ENCODE measurements around the gene ACMSD. TPM values are rescaled to one million over a fixed set of nuclear protein-coding genes. Genes with fewer than 3 reads are reported as not detected.

Gene ACMSD
- total RNA-seq, 1 donor from 2014 or later, result not detected

DNA sequence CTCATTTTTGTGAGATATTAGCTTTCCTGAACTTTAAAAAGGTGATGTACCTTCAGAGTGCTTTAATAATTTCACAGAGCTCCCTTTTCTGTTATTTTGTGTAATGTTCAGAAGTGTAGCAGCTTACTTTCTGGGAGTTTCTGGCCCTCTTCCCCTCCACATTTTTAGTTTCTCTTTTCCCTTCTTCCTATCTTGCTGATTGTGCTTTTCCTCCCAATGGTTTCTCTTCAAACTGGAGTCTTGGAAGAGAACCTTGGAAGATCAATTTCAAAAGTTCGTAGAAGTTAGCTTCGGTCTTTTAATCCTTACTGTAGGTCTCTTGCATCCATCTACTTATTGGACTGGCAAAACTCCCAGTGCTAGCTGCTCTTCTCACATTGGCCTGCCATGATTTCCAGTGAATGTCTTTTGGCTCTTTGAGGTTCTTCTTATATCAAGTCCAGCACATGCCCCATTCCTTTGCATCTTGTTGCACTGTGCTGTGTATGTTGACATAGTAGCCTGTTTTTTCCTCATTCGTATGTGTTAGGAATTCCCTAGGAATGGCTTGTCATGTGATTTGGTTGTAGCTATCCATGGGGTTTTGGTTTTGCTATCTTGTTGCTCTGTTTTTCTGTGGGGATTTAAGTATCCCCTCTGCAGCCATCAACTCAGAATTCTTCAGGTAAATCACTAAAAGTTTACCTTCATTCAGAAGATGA, 88.0 kb downstream of the ACMSD start:
- intact Hi-C loops (cut with micrococcal nuclease), result no loop called here
- peaks cover 34% of the 10 kb centered on the region for H3K4me1 Mint-ChIP-seq
- H3K27me3 Mint-ChIP-seq, result no peaks in the 10 kb centered on the region
- H3K27ac Mint-ChIP-seq, result peak overlapping the region; percentile 45
- DNase-seq, result no peak
- H3K4me3 Mint-ChIP-seq, result peak overlapping the region; percentile 34
- peaks cover 25% of the 10 kb centered on the region for H3K36me3 Mint-ChIP-seq (ENCODE audit: low read depth)
- H3K9me3 Mint-ChIP-seq, result no peaks in the 10 kb centered on the region

DNA sequence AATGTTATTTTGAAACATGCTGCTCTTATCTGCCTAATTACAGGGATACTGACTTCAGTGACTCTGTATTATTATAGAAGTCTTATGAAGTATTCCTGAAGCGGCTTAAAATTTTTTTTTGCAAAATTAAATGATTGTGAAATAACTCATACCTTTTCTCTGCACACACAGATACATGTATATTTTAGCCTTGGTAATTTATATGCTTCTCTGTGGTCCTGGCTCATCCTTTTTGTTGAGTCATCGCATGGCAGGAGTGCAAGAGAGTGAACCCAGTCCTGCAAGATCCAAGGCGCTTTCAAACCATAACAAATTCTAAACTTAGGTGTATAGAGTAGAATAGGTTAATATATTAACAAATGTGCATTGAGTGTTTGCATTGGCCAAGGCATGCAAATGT, 88.8 kb downstream of the ACMSD start:
- H3K4me3 Mint-ChIP-seq, result no peak overlapping the region
- DNase-seq, result no peak
- intact Hi-C loops (cut with micrococcal nuclease), result no loop called here
- peaks cover 35% of the 10 kb centered on the region for H3K4me1 Mint-ChIP-seq
- H3K27me3 Mint-ChIP-seq, result no peaks in the 10 kb centered on the region
- H3K27ac Mint-ChIP-seq, result no peak overlapping the region
- no peaks in the 10 kb centered on the region for H3K9me3 Mint-ChIP-seq
- peaks cover 25% of the 10 kb centered on the region for H3K36me3 Mint-ChIP-seq (ENCODE audit: low read depth)

DNA sequence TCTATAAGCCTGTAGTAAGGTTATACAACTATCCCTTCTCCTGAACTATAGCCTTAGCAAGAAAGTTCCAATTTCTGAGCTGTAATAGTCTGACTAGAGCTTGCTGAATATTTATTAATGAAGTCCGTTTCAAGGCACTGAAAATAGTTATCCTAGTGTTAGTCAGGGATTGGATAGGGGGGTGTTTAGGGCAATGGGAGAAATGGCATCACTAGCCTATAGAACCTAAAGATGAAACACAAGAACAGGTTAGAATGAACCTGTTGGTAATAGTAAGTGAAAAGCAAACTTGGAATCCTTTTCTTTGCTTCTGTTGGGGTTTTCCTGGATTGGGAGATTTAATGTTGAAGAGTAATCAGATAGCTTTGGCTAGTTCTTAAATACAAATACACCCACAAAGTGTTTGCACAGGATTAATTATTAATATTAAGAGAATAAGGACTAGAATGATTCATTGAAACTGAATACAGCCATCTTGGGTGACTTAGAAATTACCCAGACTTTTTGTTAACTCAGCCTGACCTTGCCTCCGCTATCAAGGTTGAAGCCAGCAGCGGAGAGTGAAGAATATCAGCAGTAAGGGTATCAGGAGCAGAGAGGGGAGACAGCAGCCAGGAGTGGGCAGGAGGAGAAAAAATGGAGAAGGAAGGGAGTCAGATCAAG, 94.6 kb downstream of the ACMSD start:
- no peaks in the 10 kb centered on the region for H3K9me3 Mint-ChIP-seq
- H3K27me3 Mint-ChIP-seq, result no peaks in the 10 kb centered on the region
- peaks cover 33% of the 10 kb centered on the region for H3K36me3 Mint-ChIP-seq (ENCODE audit: low read depth)
- no peak overlapping the region for H3K27ac Mint-ChIP-seq
- DNase-seq, result no peak
- H3K4me3 Mint-ChIP-seq, result no peak overlapping the region
- H3K4me1 Mint-ChIP-seq, result peaks cover 30% of the 10 kb centered on the region
- intact Hi-C loops (cut with micrococcal nuclease), result no loop called here

- Mint-ChIP-seq H3K27me3 (no peaks in the 10 kb centered on the region), H3K36me3 (ENCODE audit: low read depth) (peaks cover 36% of the 10 kb centered on the region), H3K9me3 (no peaks in the 10 kb centered on the region), H3K27ac (no peak overlapping the region), H3K4me1 (peaks cover 33% of the 10 kb centered on the region), H3K4me3 (no peak overlapping the region)
- DNase-seq, result no peak
- intact Hi-C loops (cut with micrococcal nuclease), result no loop called here
Observed at GRCh38 chr2:134933732-134934131, 95.3 kb downstream of the ACMSD start.

DNA sequence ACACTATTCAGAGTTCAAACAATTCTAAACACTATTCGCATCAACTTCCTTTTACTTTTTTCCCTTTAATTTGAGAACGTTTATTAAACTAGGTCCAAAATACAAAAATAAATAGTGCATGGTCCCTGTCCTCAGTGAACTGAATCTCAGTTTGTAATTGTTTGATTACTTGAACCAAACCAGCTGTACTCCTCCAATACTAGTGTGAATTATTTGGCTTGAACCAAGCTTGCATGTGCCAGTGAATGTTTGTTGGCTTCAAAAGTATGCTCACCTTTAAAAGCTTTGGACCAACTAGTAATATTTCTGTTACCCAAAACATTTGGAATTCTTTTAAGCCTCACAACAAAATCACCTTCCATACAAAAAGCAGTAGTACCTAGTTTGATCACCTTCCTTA, 95.7 kb downstream of the ACMSD start:
- DNase-seq, result no peak
- Mint-ChIP-seq H3K27me3 (no peaks in the 10 kb centered on the region), H3K27ac (no peak overlapping the region), H3K4me1 (peaks cover 33% of the 10 kb centered on the region), H3K9me3 (no peaks in the 10 kb centered on the region), H3K4me3 (no peak overlapping the region), H3K36me3 (ENCODE audit: low read depth) (peaks cover 38% of the 10 kb centered on the region)
- intact Hi-C loops (cut with micrococcal nuclease), result no loop called here

DNA sequence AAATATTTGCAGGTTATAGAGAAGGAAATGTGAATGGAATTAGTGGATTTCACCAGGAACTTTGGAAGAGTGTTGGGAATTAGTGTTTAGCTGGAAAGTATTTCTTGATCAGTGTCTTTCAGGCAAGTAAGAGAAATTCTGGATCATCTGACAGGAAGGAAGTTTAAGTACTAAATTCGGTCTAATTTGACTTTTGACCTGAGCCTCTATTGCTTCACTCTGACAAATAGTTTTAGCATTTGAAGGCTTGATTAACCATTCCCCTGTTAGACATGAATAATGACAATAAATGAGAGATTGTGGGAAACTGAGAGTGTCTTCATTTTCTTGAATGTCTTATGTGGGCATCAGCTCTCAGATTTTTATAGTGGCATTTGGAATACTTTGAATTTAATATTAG, 96.2 kb downstream of the ACMSD start:
- no peak overlapping the region for H3K4me3 Mint-ChIP-seq
- no peak for DNase-seq
- H3K36me3 Mint-ChIP-seq (ENCODE audit: low read depth), result peaks cover 41% of the 10 kb centered on the region
- no peaks in the 10 kb centered on the region for H3K9me3 Mint-ChIP-seq
- H3K27me3 Mint-ChIP-seq, result no peaks in the 10 kb centered on the region
- intact Hi-C loops (cut with micrococcal nuclease), result no loop called here
- no peak overlapping the region for H3K27ac Mint-ChIP-seq
- H3K4me1 Mint-ChIP-seq, result peaks cover 33% of the 10 kb centered on the region

- Mint-ChIP-seq H3K27me3 (no peaks in the 10 kb centered on the region), H3K9me3 (no peaks in the 10 kb centered on the region), H3K4me1 (peaks cover 26% of the 10 kb centered on the region), H3K27ac (no peak overlapping the region), H3K4me3 (no peak overlapping the region), H3K36me3 (ENCODE audit: low read depth) (peaks cover 49% of the 10 kb centered on the region)
- intact Hi-C loops (cut with micrococcal nuclease), result no loop called here
- DNase-seq, result no peak
Observed at GRCh38 chr2:134936691-134937090, 98.3 kb downstream of the ACMSD start.

- no peak for DNase-seq
- intact Hi-C loops (cut with micrococcal nuclease), result no loop called here
- peaks cover 58% of the 10 kb centered on the region for H3K36me3 Mint-ChIP-seq (ENCODE audit: low read depth)
- no peak overlapping the region for H3K4me3 Mint-ChIP-seq
- H3K27ac Mint-ChIP-seq, result no peak overlapping the region
- H3K9me3 Mint-ChIP-seq, result no peaks in the 10 kb centered on the region
- peaks cover 7% of the 10 kb centered on the region for H3K4me1 Mint-ChIP-seq
- H3K27me3 Mint-ChIP-seq, result no peaks in the 10 kb centered on the region
Observed at GRCh38 chr2:134943540-134943939, 105.1 kb downstream of the ACMSD start.

- no peak for DNase-seq
- H3K36me3 Mint-ChIP-seq (ENCODE audit: low read depth), result peaks cover 58% of the 10 kb centered on the region
- H3K4me1 Mint-ChIP-seq, result peaks cover 15% of the 10 kb centered on the region
- no peaks in the 10 kb centered on the region for H3K9me3 Mint-ChIP-seq
- H3K27ac Mint-ChIP-seq, result no peak overlapping the region
- no peak overlapping the region for H3K4me3 Mint-ChIP-seq
- H3K27me3 Mint-ChIP-seq, result no peaks in the 10 kb centered on the region
- intact Hi-C loops (cut with micrococcal nuclease), result no loop called here
Observed at GRCh38 chr2:134944975-134945374, 106.6 kb downstream of the ACMSD start.

DNA sequence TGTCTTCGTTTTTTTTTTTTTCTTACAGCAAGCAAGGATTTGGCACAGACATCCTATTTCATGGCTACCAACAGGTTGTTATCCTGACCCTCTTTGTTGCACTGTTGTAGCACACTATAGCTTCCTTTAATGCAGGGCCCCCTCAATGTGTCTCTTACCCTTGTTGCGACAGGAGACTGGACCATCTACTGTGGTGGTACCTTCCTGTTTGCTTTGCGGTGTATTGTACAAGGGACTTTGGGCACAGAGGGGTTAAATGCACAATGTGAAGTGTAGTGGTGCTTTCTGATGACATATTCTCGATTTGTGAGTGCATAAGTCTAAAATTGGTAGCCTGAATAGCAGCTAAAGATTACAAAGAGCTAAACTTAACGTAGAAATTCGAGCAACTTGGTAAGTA, 107.7 kb downstream of the ACMSD start:
- H3K36me3 Mint-ChIP-seq (ENCODE audit: low read depth), result peaks cover 59% of the 10 kb centered on the region
- no peaks in the 10 kb centered on the region for H3K27me3 Mint-ChIP-seq
- no peak for DNase-seq
- H3K4me1 Mint-ChIP-seq, result peaks cover 21% of the 10 kb centered on the region
- H3K27ac Mint-ChIP-seq, result no peak overlapping the region
- no peaks in the 10 kb centered on the region for H3K9me3 Mint-ChIP-seq
- H3K4me3 Mint-ChIP-seq, result no peak overlapping the region
- intact Hi-C loops (cut with micrococcal nuclease), result no loop called here

DNA sequence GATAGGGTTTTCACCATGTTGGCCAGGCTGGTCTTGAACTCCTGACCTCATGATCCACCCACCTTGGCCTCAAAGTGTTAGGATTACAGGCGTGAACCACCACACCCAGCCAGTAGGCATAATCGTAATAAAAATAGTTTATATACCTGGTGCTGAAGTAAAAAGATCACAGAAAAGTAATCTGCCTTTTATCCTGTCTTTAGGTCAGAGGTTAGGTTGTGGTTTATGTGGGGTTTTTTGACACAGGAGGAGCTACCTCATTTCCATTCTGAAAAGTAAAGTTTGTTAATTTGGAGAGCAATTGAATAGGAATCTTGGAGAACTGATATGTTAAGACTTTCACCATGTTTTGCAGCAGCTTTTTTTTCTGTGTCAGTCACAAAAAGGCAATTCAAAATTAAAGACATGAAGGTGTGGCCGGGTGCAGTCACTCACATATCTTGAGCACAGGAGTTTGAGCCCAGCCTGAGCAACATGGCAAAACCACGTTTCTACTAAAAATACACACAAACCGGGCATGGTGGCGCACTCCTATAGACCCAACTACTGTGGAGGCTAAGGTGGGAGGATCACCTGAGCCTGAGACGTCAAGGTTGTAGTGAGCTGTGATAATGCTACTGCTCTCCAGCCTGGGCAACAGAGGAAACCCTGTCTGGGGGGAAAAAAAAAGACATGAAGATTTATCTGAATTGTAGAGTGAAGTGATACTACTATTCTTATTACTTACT, 111.7 kb downstream of the ACMSD start:
- peaks cover 67% of the 10 kb centered on the region for H3K36me3 Mint-ChIP-seq (ENCODE audit: low read depth)
- intact Hi-C loops (cut with micrococcal nuclease), result no loop called here
- peaks cover 28% of the 10 kb centered on the region for H3K4me1 Mint-ChIP-seq
- no peak for DNase-seq
- H3K9me3 Mint-ChIP-seq, result no peaks in the 10 kb centered on the region
- peak overlapping the region; percentile 51 for H3K4me3 Mint-ChIP-seq
- peak overlapping the region; percentile 44 for H3K27ac Mint-ChIP-seq
- H3K27me3 Mint-ChIP-seq, result no peaks in the 10 kb centered on the region

- peaks cover 63% of the 10 kb centered on the region for H3K36me3 Mint-ChIP-seq (ENCODE audit: low read depth)
- no peak for DNase-seq
- peaks cover 26% of the 10 kb centered on the region for H3K4me1 Mint-ChIP-seq
- H3K27me3 Mint-ChIP-seq, result no peaks in the 10 kb centered on the region
- H3K4me3 Mint-ChIP-seq, result no peak overlapping the region
- no peaks in the 10 kb centered on the region for H3K9me3 Mint-ChIP-seq
- no peak overlapping the region for H3K27ac Mint-ChIP-seq
- intact Hi-C loops (cut with micrococcal nuclease), result no loop called here
Observed at GRCh38 chr2:134950886-134951285, 112.5 kb downstream of the ACMSD start.

Measured in activated CD4-positive, alpha-beta T cell treated with anti-CD3 and anti-CD28 coated beads, Interleukin-2, amount 10 ng/mL, durations not matched to agents 24 days and 14 days (primary cell).